DOHH2 (cell line): ENCODE measurements around the gene HAGHL.
"Not testable (repeated sequence)": the region's sequence is repeated elsewhere in the genome, so short reads cannot be mapped to it uniquely, and the experiment has no call there.

ENCODE experiments used
- H3F3A ChIP-seq: fragments of 200-600 bp; sonication (generic), shearing (Covaris generic); 2 replicates; pipeline ENCODE4 v1.6.0; 2016; ENCODE audit warnings: antibody characterized with exemption, mild to moderate bottlenecking; ENCODE audit not compliant: control insufficient read depth, insufficient read depth
- H3K27ac ChIP-seq: fragments of 200-600 bp; sonication (generic); 2 replicates; pipeline ENCODE4 v1.5.1; 2014; ENCODE audit warnings: low read depth, mild to moderate bottlenecking, low read length, moderate library complexity
- H3K27me3 ChIP-seq: fragments of 200-600 bp; sonication (generic); 2 replicates; pipeline ENCODE4 v1.6.1; 2014; ENCODE audit warnings: mild to moderate bottlenecking, low read length, mixed read lengths; ENCODE audit not compliant: control insufficient read depth
- H3K36me3 ChIP-seq: fragments of 200-600 bp; sonication (generic); 2 replicates; pipeline ENCODE4 v1.6.1; 2014; ENCODE audit warnings: mild to moderate bottlenecking, low read length, moderate library complexity, mixed read lengths; ENCODE audit not compliant: control insufficient read depth
- H3K4me1 ChIP-seq: fragments of 200-600 bp; sonication (generic); 2 replicates; pipeline ENCODE4 v1.6.1; 2014; ENCODE audit warnings: mild to moderate bottlenecking, low read length, mixed read lengths; ENCODE audit not compliant: control insufficient read depth
- H3K4me2 ChIP-seq: fragments of 200-600 bp; sonication (generic); 2 replicates; pipeline ENCODE4 v1.6.0; 2014; ENCODE audit warnings: mild to moderate bottlenecking, low read length, moderate library complexity
- H3K4me3 ChIP-seq: fragments of 200-600 bp; sonication (generic); 2 replicates; pipeline ENCODE4 v1.5.1; 2014; ENCODE audit warnings: mild to moderate bottlenecking, low read length, mixed read lengths
- H3K79me2 ChIP-seq: fragments of 200-600 bp; sonication (generic); 2 replicates; pipeline ENCODE4 v1.6.1; 2014; ENCODE audit warnings: mild to moderate bottlenecking, low read length, mixed read lengths; ENCODE audit not compliant: control insufficient read depth
- H3K9me2 ChIP-seq: fragments of 200-600 bp; sonication (generic); replicated peaks from 2 replicates; pipeline ENCODE4 v1.6.1; 2014; ENCODE audit warnings: mild to moderate bottlenecking, low read length, mixed read lengths; ENCODE audit not compliant: control insufficient read depth
- H3K9me3 ChIP-seq: fragments of 200-600 bp; sonication (generic); 2 replicates; pipeline ENCODE4 v1.6.1; 2014; ENCODE audit warnings: antibody characterized with exemption, low read length, mixed read lengths; ENCODE audit not compliant: control insufficient read depth, insufficient read depth
- H4K20me1 ChIP-seq: fragments of 200-600 bp; sonication (generic); 2 replicates; pipeline ENCODE4 v1.6.0; 2014; ENCODE audit warnings: low read depth, mild to moderate bottlenecking, antibody characterized with exemption, low read length, moderate library complexity; ENCODE audit not compliant: control insufficient read depth, insufficient read depth
- CTCF ChIP-seq: fragments of 200-600 bp; sonication (generic); IDR thresholded peaks from one replicate; pipeline ENCODE4 v1.5.1; 2014; ENCODE audit warnings: antibody characterized with exemption, mild to moderate bottlenecking, low read depth, low read length; ENCODE audit not compliant: poor library complexity, severe bottlenecking
- EZH2phosphoT487 ChIP-seq: fragments of 200-600 bp; sonication (generic); IDR thresholded peaks from 2 replicates; pipeline ENCODE4 v1.6.1; 2017; ENCODE audit warnings: borderline replicate concordance, mild to moderate bottlenecking, antibody characterized with exemption, low read length, moderate library complexity, mixed read lengths

Gene HAGHL

GRCh38 chr16:740459-740763 lies 13.5 kb downstream of the HAGHL start:
- H3K4me1 ChIP-seq: peaks cover 54% of the 10 kb centered on the region
- H3K27ac ChIP-seq: peak overlapping the region; percentile 100
- H3K36me3 ChIP-seq: peaks cover 44% of the 10 kb centered on the region

GRCh38 chr16:740764-741505 lies 14.0 kb downstream of the HAGHL start, which contains the start of gene CIAO3:
CIAO3 (minus strand) TSS chr16:740997; CDS start chr16:740985, 12 bp downstream.
- peaks cover 48% of the 10 kb centered on the region for H3K4me1 ChIP-seq
- no peaks in the 10 kb centered on the region for H4K20me1 ChIP-seq
- peaks cover 39% of the 10 kb centered on the region for H3K36me3 ChIP-seq
- H3K27me3 ChIP-seq: no peaks in the 10 kb centered on the region
- peaks cover 15% of the 10 kb centered on the region for H3F3A ChIP-seq
- no peaks in the 10 kb centered on the region for H3K9me3 ChIP-seq
- peak within 1 kb of the TSS; percentile 100 for H3K27ac ChIP-seq
- TF ChIP-seq CTCF (peak; percentile 87), EZH2phosphoT487 (no peak)
- H3K9me2 ChIP-seq: no peaks in the 10 kb centered on the region
- H3K79me2 ChIP-seq: peaks cover 33% of the 10 kb centered on the region
- peak within 1 kb of the TSS; percentile 100 for H3K4me2 ChIP-seq
- peak within 1 kb of the TSS; percentile 96 for H3K4me3 ChIP-seq

More at GRCh38 chr16:740459-740763, 13.5 kb downstream of the HAGHL start:
- H3K27me3 ChIP-seq: no peaks in the 10 kb centered on the region
- no peaks in the 10 kb centered on the region for H3K9me2 ChIP-seq
- peaks cover 15% of the 10 kb centered on the region for H3F3A ChIP-seq
- H3K9me3 ChIP-seq: no peaks in the 10 kb centered on the region
- peak overlapping the region; percentile 96 for H3K4me3 ChIP-seq
- TF ChIP-seq CTCF (no peak), EZH2phosphoT487 (no peak)
- peaks cover 38% of the 10 kb centered on the region for H3K79me2 ChIP-seq
- no peaks in the 10 kb centered on the region for H4K20me1 ChIP-seq
- H3K4me2 ChIP-seq: peak overlapping the region; percentile 100

GRCh38 chr16:741986-742629 lies 15.2 kb downstream of the HAGHL start:
- H3K9me2 ChIP-seq: no peaks in the 10 kb centered on the region
- H3K79me2 ChIP-seq: peaks cover 21% of the 10 kb centered on the region
- no peaks in the 10 kb centered on the region for H4K20me1 ChIP-seq
- H3K9me3 ChIP-seq: no peaks in the 10 kb centered on the region
- peaks cover 15% of the 10 kb centered on the region for H3F3A ChIP-seq
- H3K4me1 ChIP-seq: peaks cover 37% of the 10 kb centered on the region
- no peak overlapping the region for H3K4me3 ChIP-seq
- no peak overlapping the region for H3K27ac ChIP-seq
- no peaks in the 10 kb centered on the region for H3K27me3 ChIP-seq
- H3K36me3 ChIP-seq: peaks cover 27% of the 10 kb centered on the region
- H3K4me2 ChIP-seq: peak overlapping the region; percentile 100; the same call in 1 of the 2 replicates
- TF ChIP-seq EZH2phosphoT487: no peak
- no peak for TF ChIP-seq CTCF

GRCh38 chr16:742894-743293 lies 16.0 kb downstream of the HAGHL start:
- not testable (repeated sequence) for H3K4me3 ChIP-seq, H3K27ac ChIP-seq, H3K9me2 ChIP-seq, H4K20me1 ChIP-seq, H3K9me3 ChIP-seq, H3K4me2 ChIP-seq, H3K27me3 ChIP-seq
- Histone ChIP-seq H3F3A (peaks cover 12% of the 10 kb centered on the region), H3K79me2 (peaks cover 17% of the 10 kb centered on the region), H3K36me3 (peaks cover 21% of the 10 kb centered on the region), H3K4me1 (peaks cover 29% of the 10 kb centered on the region)
